GM19238 (cell line): ENCODE results near the gene FAM110C.
"Not testable (repeated sequence)": the region's sequence is repeated elsewhere in the genome, so short reads cannot be mapped to it uniquely, and the experiment has no call there.

ENCODE experiments used
- DNase-seq: peaks from one replicate; pipeline ENCODE4 v3.0.0; 2011; ENCODE audit warnings: low spot score; ENCODE audit not compliant: insufficient read length

Gene FAM110C

GRCh38 chr2:44748-45341, 1.5 kb downstream of the FAM110C start:
- DNase-seq = no peak

- no peak for DNase-seq
Observed at GRCh38 chr2:42788-43187, 3.5 kb downstream of the FAM110C start.

- DNase-seq = no peak
Observed at GRCh38 chr2:40465-40864, 5.8 kb downstream of the FAM110C start.

- DNase-seq = no peak
Observed at GRCh38 chr2:38155-38554, 8.2 kb downstream of the FAM110C start.

- no peak for DNase-seq
Observed at GRCh38 chr2:36318-36717, 10.0 kb downstream of the FAM110C start.

- DNase-seq = no peak
Observed at GRCh38 chr2:35852-36251, 10.5 kb downstream of the FAM110C start.

GRCh38 chr2:33620-34019, 12.7 kb downstream of the FAM110C start:
- no peak for DNase-seq

- DNase-seq = no peak
Observed at GRCh38 chr2:32068-32467, 14.2 kb downstream of the FAM110C start.

GRCh38 chr2:29253-29652, 17.1 kb downstream of the FAM110C start:
- no peak for DNase-seq

GRCh38 chr2:28406-28975, 17.8 kb downstream of the FAM110C start:
- no peak for DNase-seq

GRCh38 chr2:26891-27290, 19.4 kb downstream of the FAM110C start:
- DNase-seq = no peak

GRCh38 chr2:25543-25942, 20.8 kb downstream of the FAM110C start:
- DNase-seq = no peak

GRCh38 chr2:24591-24990, 21.7 kb downstream of the FAM110C start:
- DNase-seq = not testable (repeated sequence)

- DNase-seq = peak; percentile 43
Observed at GRCh38 chr2:24107-24506, 22.2 kb downstream of the FAM110C start.

- DNase-seq = no peak
Observed at GRCh38 chr2:23283-23682, 23.0 kb downstream of the FAM110C start.

- not testable (repeated sequence) for DNase-seq
Observed at GRCh38 chr2:22244-22643, 24.1 kb downstream of the FAM110C start.

GRCh38 chr2:20259-20658, 26.0 kb downstream of the FAM110C start:
- not testable (repeated sequence) for DNase-seq

- DNase-seq = no peak
Observed at GRCh38 chr2:19505-19904, 26.8 kb downstream of the FAM110C start.

- no peak for DNase-seq
Observed at GRCh38 chr2:18402-19271, 27.7 kb downstream of the FAM110C start.

GRCh38 chr2:15916-16315, 30.4 kb downstream of the FAM110C start:
- DNase-seq = not testable (repeated sequence)

GRCh38 chr2:11248-11941, 34.9 kb downstream of the FAM110C start:
- no peak for DNase-seq
